Adipocyte (in vitro differentiated cells): ENCODE results near the gene CHKB.

Experiments used
- DNase-seq: peaks from one replicate; pipeline ENCODE4 v3.0.0-alpha.2; 2015; ENCODE audit warnings: low read depth
- H3K27me3 ChIP-seq: replicated peaks from 2 replicates; pipeline ENCODE4 v1.7.0; 2013; ENCODE audit warnings: mild to moderate bottlenecking, low read length, moderate library complexity; ENCODE audit not compliant: control insufficient read depth, insufficient read depth
- H3K36me3 ChIP-seq: 2 replicates; pipeline ENCODE4 v1.7.0; 2013; ENCODE audit warnings: low read length, mild to moderate bottlenecking, moderate library complexity; ENCODE audit not compliant: control insufficient read depth, insufficient read depth, severe bottlenecking
- H3K4me1 ChIP-seq: 2 replicates; pipeline ENCODE4 v1.7.0; 2013; ENCODE audit warnings: mild to moderate bottlenecking, low read length, moderate library complexity; ENCODE audit not compliant: control insufficient read depth, insufficient read depth
- H3K4me3 ChIP-seq: 2 replicates; pipeline ENCODE4 v1.7.0; 2013; ENCODE audit warnings: mild to moderate bottlenecking, low read length, moderate library complexity
- H3K9ac ChIP-seq: 2 replicates; pipeline ENCODE4 v1.7.0; 2013; ENCODE audit warnings: mild to moderate bottlenecking, low read length, moderate library complexity
- H3K9me3 ChIP-seq: 2 replicates; pipeline ENCODE4 v1.7.0; 2013; ENCODE audit warnings: mild to moderate bottlenecking, low read length, moderate library complexity; ENCODE audit not compliant: control insufficient read depth

CHKB gene

DNA sequence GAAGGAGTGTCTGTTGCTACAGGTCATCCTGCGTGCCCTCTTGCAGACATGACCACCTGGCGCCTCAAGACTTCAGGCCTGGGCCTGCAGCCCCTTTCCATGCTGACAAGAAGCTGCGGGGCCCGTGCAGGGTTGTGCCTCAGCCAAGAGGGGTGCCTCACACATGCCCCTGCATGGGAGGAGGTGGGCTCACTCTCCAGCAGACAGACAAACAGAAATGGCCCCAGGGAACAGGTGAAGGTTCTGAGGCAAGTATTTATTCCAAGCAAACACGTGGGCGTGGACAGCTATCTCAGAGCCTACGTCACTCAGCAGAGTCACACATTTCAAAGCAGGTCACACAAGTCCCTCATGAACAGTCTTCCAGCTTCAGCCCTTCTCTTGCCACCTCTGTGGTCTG lies 14.0 kb downstream of the CHKB start:
- Histone ChIP-seq H3K9me3 (no peaks in the 10 kb centered on the region), H3K4me1 (peaks cover 15% of the 10 kb centered on the region), H3K27me3 (no peaks in the 10 kb centered on the region), H3K36me3 (peaks cover 16% of the 10 kb centered on the region), H3K9ac (no peak overlapping the region), H3K4me3 (no peak overlapping the region)
- no peak for DNase-seq

DNA sequence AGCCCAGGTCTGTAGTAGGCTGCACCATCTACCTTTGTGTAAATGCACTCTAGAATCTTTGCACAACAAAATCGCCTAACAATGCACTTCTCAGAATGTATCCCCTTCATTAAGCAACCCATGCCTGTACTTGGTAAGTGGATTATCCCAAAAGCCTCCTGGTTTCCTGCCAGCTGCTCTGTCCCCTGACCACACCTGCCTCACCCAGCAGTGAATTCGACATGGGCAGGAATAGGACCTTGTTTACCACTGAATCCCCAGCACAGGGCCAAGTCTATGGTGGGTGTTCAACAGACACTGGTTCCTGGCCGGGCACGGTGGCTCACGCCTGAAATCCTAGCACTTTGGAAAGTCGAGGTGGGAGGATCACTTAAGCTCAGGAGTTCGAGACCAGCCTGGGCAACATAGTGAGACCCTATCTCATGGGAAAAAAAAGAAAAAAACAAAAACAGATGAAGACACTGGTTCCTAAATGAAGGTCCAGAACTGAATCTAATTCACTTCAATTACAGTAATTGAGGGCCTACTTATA lies 14.9 kb downstream of the CHKB start:
- H3K9me3 ChIP-seq = no peaks in the 10 kb centered on the region
- no peaks in the 10 kb centered on the region for H3K27me3 ChIP-seq
- peaks cover 21% of the 10 kb centered on the region for H3K4me1 ChIP-seq
- no peak overlapping the region for H3K9ac ChIP-seq
- no peak for DNase-seq
- peaks cover 16% of the 10 kb centered on the region for H3K36me3 ChIP-seq
- H3K4me3 ChIP-seq = no peak overlapping the region

DNA sequence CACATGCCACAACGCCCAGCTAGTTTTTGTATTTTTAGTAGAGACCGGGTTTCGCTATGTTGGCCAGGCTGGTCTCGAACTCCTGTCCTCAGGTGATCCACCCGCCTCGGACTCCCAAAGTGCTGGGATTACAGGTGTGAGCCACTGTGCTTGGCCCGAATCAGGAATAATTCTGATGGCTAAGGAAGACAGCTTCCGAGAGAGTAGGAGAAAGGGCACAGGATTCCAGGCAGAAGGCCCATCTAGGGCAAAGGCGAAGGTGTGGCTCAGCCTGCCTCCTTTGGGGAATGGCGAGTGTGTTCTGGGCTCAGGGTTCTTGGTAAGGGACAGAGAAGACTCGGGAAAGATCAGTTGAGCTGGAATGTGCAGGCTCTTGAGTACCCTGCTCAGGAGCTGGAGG lies 18.4 kb downstream of the CHKB start:
- H3K4me1 ChIP-seq = peaks cover 21% of the 10 kb centered on the region
- no peaks in the 10 kb centered on the region for H3K9me3 ChIP-seq
- DNase-seq = no peak
- H3K36me3 ChIP-seq = peaks cover under 1% of the 10 kb centered on the region
- peak overlapping the region; percentile 86 for H3K9ac ChIP-seq
- H3K4me3 ChIP-seq = peak overlapping the region; percentile 85
- peaks cover 5% of the 10 kb centered on the region for H3K27me3 ChIP-seq

DNA sequence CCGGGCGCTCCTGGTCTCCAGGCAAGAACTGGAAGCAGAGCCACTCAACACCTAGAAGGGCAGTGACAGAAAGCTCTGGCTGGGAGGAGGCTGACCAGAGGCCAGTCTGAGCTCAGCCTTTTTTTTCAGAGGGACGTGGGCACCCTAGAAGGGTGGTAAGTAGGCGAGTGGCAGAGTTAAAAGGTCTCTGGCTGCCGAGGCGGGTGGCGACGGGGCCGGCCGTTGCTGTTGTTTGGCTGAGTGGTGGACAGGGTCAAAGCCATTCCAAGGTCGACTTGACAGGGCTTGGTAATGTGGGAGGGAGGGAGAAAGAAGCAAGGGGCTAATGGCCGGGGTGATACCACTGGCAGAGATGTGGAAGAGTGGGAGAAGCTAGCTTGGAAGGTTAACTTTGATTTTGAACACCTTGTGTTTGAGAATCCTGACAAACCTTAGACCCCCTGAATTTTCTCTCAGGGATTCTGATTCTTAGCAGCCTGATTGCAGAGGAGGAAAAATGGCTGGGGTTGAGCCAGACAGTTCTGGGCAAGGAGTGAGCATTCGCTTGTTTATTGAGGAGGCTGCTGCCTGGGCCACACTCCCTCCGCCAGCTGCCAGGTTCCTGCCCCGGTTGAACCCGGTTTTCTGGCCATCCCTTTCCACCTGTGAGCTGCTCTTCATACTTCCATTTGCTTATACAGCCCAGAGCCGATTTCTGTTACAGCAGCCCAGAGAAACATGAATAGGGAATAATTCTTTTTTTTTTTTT lies 19.1 kb downstream of the CHKB start:
- H3K4me3 ChIP-seq = peak overlapping the region; percentile 85
- H3K9me3 ChIP-seq = no peaks in the 10 kb centered on the region
- H3K36me3 ChIP-seq = no peaks in the 10 kb centered on the region
- DNase-seq = no peak
- peak overlapping the region; percentile 86 for H3K9ac ChIP-seq
- peaks cover 5% of the 10 kb centered on the region for H3K27me3 ChIP-seq
- peaks cover 21% of the 10 kb centered on the region for H3K4me1 ChIP-seq

DNA sequence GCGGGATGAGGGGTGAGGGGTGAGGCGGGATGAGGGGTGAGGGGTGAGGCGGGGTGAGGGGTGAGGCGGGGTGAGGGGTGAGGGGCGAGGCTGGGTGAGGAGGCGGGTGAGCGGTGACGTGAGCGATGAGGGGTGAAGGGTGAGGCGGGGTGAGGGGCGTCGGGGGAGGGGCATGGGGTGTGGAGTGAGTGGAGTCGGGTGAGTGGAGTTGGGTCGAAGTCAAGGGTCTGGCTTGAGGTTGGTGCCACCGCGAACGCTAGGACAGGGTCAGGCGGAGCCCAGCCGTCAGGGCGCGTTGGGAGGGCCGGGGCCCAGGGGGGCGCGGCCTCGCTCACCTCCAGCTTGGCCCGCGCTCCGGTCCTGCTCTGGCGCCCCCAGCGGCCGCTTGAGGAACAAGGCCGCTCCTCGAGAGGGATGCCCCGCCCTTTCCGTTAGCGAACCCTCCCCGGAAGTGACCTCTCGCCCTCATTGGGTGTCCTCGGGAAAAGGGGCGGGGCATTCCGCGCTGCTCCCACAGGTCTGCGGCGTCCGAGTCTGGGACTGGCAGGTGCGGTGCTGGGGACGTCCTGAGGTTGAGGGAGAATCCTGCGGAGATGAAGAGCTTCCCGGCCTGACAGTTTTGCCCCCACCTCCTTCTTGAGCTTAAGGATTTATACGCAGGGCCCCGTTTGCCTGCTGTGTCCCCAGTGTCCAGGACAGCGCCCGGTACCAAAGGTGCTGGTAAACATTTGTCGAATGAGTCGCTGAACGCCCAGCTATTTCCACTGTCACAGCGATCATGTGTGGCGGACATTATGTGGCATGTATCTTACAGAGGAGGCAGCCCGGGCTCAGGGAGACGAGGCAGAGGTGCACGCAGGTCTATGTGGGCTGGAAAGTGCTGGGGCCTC lies 19.9 kb downstream of the CHKB start, which contains the start of gene SYCE3:
Gene SYCE3 (minus strand): TSS at position 397 of the 890 bp plus-strand sequence. CDS start 6,514 bp downstream, outside the sequence.
- Histone ChIP-seq H3K4me3 (peak within 1 kb of the TSS; percentile 85), H3K9me3 (no peaks in the 10 kb centered on the region), H3K9ac (peak within 1 kb of the TSS; percentile 86), H3K27me3 (peaks cover 5% of the 10 kb centered on the region), H3K36me3 (no peaks in the 10 kb centered on the region), H3K4me1 (peaks cover 21% of the 10 kb centered on the region)
- DNase-seq = peak; percentile 99

DNA sequence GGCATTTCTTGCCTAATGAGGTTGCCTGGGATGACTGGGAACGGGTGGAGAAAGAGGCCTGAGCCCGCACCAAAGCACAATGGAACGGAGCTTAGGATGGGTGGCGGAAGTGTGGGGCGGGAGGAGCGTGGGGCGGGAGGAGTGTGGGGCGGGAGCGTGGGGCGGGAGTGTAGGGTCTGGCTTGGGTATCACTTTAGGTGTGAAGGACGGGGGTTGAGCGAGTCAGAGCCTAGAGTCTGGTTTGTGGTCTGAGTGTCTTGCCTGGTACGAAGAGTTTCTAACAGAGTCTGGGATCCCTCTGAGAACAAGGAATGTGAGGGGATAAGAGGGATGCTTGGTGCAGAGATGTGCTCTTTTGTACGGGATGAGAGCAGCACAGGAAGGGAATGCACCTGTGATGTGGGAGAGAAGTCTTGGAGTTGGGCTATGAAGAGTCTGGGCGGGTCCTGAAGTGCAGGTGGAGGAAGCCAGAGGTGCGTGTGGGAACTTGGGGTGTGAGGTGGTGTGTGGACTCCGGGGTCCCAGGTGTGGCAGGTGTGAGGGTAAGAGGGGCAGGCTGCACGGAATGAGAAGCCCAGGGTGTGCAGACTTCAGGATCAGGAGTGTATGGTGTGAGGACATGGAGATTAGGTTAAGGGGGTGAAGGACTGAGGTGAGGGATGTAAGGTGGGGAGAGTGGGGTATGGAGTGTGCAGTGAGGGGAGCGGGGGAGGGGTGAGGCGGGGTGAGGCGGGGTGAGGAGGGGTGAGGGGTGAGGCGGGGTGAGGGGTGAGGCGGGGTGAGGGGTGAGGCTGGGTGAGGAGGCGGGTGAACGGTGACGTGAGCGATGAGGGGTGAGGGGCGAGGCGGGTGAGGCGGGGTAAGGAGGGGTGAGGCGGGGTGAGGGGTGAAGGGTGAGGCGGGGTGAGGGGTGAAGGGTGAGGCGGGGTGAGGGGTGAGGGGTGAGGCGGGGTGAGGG lies 21.0 kb downstream of the CHKB start:
- Histone ChIP-seq H3K36me3 (no peaks in the 10 kb centered on the region), H3K27me3 (peaks cover 5% of the 10 kb centered on the region), H3K4me1 (peaks cover 21% of the 10 kb centered on the region), H3K9ac (no peak overlapping the region), H3K4me3 (no peak overlapping the region), H3K9me3 (no peaks in the 10 kb centered on the region)
- DNase-seq = no peak

DNA sequence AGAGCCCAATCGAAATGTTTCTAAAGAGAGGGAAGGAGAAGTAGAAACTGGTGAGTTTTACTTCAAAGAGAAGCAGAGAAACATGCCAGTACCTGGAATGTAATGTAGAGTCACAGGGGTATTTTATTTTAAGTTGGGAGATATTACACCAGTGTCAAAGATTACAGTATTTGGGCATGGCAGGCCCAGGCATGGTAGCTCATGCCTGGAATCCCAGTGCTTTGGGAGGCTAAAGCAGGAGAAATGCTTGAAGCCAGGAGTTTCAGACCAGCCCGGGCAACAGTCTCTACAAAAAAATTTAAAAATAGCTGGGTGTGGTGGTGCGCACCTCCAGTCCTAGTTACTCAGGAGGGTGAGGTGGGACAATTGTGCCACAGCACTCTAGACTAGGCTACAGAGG lies 22.6 kb downstream of the CHKB start:
- Histone ChIP-seq H3K27me3 (peaks cover 5% of the 10 kb centered on the region), H3K9ac (no peak overlapping the region), H3K9me3 (no peaks in the 10 kb centered on the region), H3K4me1 (peaks cover 16% of the 10 kb centered on the region), H3K36me3 (no peaks in the 10 kb centered on the region), H3K4me3 (no peak overlapping the region)
- DNase-seq = no peak

DNA sequence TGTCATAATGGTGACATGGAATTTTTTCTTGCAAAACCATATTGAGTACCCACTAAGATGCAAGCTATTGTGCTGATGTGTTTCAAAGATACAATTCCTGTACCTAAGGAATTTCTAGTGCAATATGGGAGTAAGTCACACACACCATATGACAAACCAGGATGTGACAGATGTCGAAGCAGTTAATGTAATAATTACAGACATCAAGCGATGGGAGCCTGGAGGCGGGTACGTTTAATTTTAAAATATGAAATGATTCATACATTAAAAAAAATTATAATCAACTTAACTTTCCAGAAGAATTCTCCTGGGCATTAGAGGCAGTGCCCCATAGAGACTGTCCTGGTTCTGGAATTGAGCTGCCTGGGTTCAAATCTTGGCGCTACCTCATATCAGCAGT lies 25.9 kb downstream of the CHKB start:
- DNase-seq = no peak
- no peaks in the 10 kb centered on the region for H3K36me3 ChIP-seq
- H3K4me1 ChIP-seq = no peaks in the 10 kb centered on the region
- peaks cover 12% of the 10 kb centered on the region for H3K27me3 ChIP-seq
- H3K9ac ChIP-seq = no peak overlapping the region
- H3K4me3 ChIP-seq = no peak overlapping the region
- no peaks in the 10 kb centered on the region for H3K9me3 ChIP-seq

DNA sequence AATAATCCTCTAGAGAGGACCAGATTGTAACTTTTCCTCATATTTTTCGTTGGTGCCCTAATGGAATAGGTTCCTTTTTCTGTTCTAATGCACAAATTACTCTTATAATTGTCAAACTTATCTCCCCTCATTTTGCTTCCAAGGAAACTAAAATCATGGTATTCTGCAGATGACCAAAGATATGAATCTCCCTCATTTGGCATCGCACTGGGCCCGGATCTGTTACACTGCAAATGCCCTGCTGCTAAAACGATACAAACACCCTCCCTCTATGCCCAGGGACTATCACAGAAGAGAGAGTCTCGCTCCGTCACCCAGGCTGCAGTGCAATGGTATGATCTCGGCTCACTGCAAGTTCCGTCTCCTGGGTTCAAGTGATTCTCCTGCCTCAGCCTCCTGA lies 29.3 kb downstream of the CHKB start:
- Histone ChIP-seq H3K4me3 (no peak overlapping the region), H3K4me1 (no peaks in the 10 kb centered on the region), H3K27me3 (peaks cover 18% of the 10 kb centered on the region), H3K9ac (no peak overlapping the region), H3K36me3 (no peaks in the 10 kb centered on the region), H3K9me3 (no peaks in the 10 kb centered on the region)
- DNase-seq = no peak

DNA sequence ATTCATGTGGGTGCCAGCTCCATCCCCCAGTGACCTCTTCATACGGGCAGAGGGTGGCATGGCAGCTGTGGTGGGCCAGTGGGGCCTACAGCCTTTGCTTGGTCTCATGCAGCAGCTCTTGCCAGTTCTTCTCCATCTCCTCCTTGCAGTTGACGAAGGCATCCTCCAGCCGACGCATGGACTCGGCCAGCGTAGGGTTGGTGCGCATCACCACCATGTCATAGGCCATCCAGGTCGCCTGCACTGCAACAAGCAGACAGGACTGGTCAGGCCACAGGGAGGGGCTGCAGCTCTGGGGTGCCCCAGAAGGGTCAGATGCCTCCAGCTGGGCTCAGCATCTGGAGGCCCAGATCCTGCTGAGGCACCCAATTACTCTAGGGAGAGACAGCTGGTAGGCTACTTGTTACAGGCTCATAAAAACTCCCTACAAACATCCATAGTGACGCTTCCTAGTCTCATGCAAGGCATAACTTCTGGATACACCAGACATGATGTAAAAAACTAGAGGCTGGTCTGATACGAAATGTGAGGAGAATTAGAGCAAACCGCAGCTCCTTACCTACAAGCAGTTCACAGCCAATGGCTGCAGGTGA lies 31.4 kb downstream of the CHKB start:
- no peak overlapping the region for H3K4me3 ChIP-seq
- peaks cover 24% of the 10 kb centered on the region for H3K27me3 ChIP-seq
- H3K4me1 ChIP-seq = peaks cover 2% of the 10 kb centered on the region
- H3K36me3 ChIP-seq = no peaks in the 10 kb centered on the region
- no peaks in the 10 kb centered on the region for H3K9me3 ChIP-seq
- no peak overlapping the region for H3K9ac ChIP-seq
- no peak for DNase-seq
